ENCODE results near the gene CDH20.

- TF ChIP-seq, protein P1, sequence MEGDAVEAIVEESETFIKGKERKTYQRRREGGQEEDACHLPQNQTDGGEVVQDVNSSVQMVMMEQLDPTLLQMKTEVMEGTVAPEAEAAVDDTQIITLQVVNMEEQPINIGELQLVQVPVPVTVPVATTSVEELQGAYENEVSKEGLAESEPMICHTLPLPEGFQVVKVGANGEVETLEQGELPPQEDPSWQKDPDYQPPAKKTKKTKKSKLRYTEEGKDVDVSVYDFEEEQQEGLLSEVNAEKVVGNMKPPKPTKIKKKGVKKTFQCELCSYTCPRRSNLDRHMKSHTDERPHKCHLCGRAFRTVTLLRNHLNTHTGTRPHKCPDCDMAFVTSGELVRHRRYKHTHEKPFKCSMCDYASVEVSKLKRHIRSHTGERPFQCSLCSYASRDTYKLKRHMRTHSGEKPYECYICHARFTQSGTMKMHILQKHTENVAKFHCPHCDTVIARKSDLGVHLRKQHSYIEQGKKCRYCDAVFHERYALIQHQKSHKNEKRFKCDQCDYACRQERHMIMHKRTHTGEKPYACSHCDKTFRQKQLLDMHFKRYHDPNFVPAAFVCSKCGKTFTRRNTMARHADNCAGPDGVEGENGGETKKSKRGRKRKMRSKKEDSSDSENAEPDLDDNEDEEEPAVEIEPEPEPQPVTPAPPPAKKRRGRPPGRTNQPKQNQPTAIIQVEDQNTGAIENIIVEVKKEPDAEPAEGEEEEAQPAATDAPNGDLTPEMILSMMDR (IDR thresholded peaks at IDR 0.05 in 8 of 11, conservative IDR thresholded peaks at IDR 0.05 in 3 of 11): no peak
- TF ChIP-seq POLR2A (IDR thresholded peaks at IDR 0.05): no peak
Observed at GRCh38 chr18:61591253-61591652, 258.0 kb downstream of the CDH20 start.
